Ishikawa (cell line): ENCODE data around the gene TMBIM1.

Experiments used
- CEBPB ChIP-seq: IDR thresholded peaks from 2 replicates; pipeline ENCODE4 v1.6.1; 2012
- CREB1 ChIP-seq: IDR thresholded peaks from 2 replicates; pipeline ENCODE4 v1.6.1; 2012; ENCODE audit warnings: low read depth
- EGR1 ChIP-seq: IDR thresholded peaks from 2 replicates; pipeline ENCODE4 v1.6.1; 2012
- EP300 ChIP-seq: IDR thresholded peaks from 2 replicates; pipeline ENCODE4 v1.6.1; 2012; ENCODE audit warnings: borderline replicate concordance
- FOXM1 ChIP-seq: IDR thresholded peaks from 2 replicates; pipeline ENCODE4 v1.6.1; 2012; ENCODE audit warnings: low read depth, borderline replicate concordance
- MAX ChIP-seq: IDR thresholded peaks from 2 replicates; pipeline ENCODE4 v1.6.1; 2012
- NFIC ChIP-seq: IDR thresholded peaks from 2 replicates; pipeline ENCODE4 v1.6.1; 2012
- RAD21 ChIP-seq: IDR thresholded peaks from 2 replicates; pipeline ENCODE4 v1.6.1; 2012; ENCODE audit warnings: low read depth
- REST ChIP-seq: IDR thresholded peaks from 2 replicates; pipeline ENCODE4 v1.6.1; 2012; ENCODE audit warnings: low read depth, mild to moderate bottlenecking
- TAF1 ChIP-seq: IDR thresholded peaks from 2 replicates; pipeline ENCODE4 v1.6.1; 2012; ENCODE audit warnings: low read depth, mild to moderate bottlenecking
- TCF12 ChIP-seq: IDR thresholded peaks from 2 replicates; pipeline ENCODE4 v1.6.1; 2012; ENCODE audit warnings: low read depth
- TEAD4 ChIP-seq: IDR thresholded peaks from 2 replicates; pipeline ENCODE4 v1.6.1; 2012
- USF1 ChIP-seq: IDR thresholded peaks from 2 replicates; pipeline ENCODE4 v1.6.1; 2012
- YY1 ChIP-seq: IDR thresholded peaks from 2 replicates; pipeline ENCODE4 v1.6.1; 2012; ENCODE audit warnings: low read depth

- TF ChIP-seq REST: no peak
- TF ChIP-seq TAF1: no peak
- no peak for TF ChIP-seq EP300
- TF ChIP-seq TCF12: no peak
- TF ChIP-seq CREB1: no peak
- TF ChIP-seq RAD21: no peak
- TF ChIP-seq MAX: no peak
- TF ChIP-seq YY1: no peak
- no peak for TF ChIP-seq TEAD4
- TF ChIP-seq CEBPB: no peak
- TF ChIP-seq EGR1: no peak
- no peak for TF ChIP-seq USF1
- TF ChIP-seq NFIC: no peak
- no peak for TF ChIP-seq FOXM1
These were observed 61.4 kb downstream of the TMBIM1 start for GRCh38 chr2:218230882-218231281.
